ENCODE data around the gene CUBN. TPM values are rescaled to one million over a fixed set of nuclear protein-coding genes. Genes with fewer than 3 reads are reported as not detected.

Gene CUBN
- total RNA-seq, 1 experiment from 2014 or later: 0.07 TPM

DNA sequence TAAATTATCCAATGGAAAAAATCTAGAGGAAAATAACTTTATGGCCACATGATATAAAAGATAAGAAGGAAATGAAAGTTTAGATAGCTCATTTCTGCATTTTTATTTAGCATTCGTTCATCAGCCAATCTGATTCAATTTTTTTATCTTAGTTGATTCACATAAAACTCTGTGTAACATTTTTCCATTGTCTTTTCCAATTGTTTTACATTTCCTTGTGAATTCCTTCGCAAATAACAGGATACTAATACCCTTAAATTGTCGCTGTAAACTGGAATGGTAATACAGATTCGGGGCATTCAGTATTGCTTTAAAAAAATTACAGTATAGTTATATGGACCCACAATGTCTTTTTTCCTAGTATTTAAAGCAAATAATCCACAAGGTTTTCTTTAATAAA is 136.4 kb downstream of the CUBN start:
- BruUV-seq (replicated peaks): no TSS peak
- ChIA-PET CTCF (no interaction called here), POLR2A (ENCODE audit: unreplicated experiment) (no interaction called here)
- H3K27ac ChIP-seq: no peak overlapping the region
- DNase-seq: no peak
- H3K27me3 ChIP-seq (ENCODE audit: insufficient read depth, low read depth): no peaks in the 10 kb centered on the region
- no peaks in the 10 kb centered on the region for H4K20me1 ChIP-seq (ENCODE audit: insufficient read depth)
- no peaks in the 10 kb centered on the region for H3K36me3 ChIP-seq (ENCODE audit: low read depth)
- H3K9me3 ChIP-seq (ENCODE audit: insufficient read depth, low read depth): no peaks in the 10 kb centered on the region
- no peaks in the 10 kb centered on the region for H3K79me2 ChIP-seq (ENCODE audit: low read depth)
- intact Hi-C loops (cut with micrococcal nuclease; ENCODE audit: unreplicated experiment): no loop called here
- H3K4me3 ChIP-seq: no peak overlapping the region
- H3K9me2 ChIP-seq (ENCODE audit: insufficient read depth): no peaks in the 10 kb centered on the region
- no peak overlapping the region for H3K4me2 ChIP-seq
- no peak overlapping the region for H2AFZ ChIP-seq
- TF ChIP-seq, protein P1, sequence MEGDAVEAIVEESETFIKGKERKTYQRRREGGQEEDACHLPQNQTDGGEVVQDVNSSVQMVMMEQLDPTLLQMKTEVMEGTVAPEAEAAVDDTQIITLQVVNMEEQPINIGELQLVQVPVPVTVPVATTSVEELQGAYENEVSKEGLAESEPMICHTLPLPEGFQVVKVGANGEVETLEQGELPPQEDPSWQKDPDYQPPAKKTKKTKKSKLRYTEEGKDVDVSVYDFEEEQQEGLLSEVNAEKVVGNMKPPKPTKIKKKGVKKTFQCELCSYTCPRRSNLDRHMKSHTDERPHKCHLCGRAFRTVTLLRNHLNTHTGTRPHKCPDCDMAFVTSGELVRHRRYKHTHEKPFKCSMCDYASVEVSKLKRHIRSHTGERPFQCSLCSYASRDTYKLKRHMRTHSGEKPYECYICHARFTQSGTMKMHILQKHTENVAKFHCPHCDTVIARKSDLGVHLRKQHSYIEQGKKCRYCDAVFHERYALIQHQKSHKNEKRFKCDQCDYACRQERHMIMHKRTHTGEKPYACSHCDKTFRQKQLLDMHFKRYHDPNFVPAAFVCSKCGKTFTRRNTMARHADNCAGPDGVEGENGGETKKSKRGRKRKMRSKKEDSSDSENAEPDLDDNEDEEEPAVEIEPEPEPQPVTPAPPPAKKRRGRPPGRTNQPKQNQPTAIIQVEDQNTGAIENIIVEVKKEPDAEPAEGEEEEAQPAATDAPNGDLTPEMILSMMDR (conservative IDR thresholded peaks at IDR 0.05): no peak
- TF ChIP-seq EZH2 (IDR thresholded peaks at IDR 0.05; ENCODE audit: low read depth): no peak
- no peaks in the 10 kb centered on the region for H3K4me1 ChIP-seq (replicated peaks; ENCODE audit: insufficient read depth)
- H3F3A ChIP-seq (ENCODE audit: insufficient read depth, low read depth): no peaks in the 10 kb centered on the region

DNA sequence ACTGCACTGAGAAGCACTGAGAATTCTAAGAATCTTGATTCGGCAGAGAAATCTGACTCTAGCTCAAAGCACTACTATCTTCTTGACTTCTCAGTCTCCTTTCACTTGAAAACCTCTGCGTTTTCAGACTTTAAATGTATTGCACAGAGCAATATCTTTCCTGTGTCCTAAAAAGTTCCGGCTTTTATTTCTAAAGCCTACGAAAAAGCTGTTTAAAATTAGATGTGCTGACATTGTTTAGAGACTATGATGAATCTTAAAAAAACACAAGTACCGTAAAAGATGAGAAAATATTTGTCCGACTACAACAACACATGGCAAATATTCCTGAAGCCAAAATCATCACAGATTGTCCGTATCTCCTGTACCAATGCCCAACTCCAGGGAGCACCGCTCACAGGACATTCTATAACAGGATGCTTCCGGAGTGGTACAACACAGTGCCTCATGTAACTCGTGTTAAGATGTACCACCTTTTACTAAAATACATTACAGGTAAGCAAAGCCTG is 136.9 kb downstream of the CUBN start:
- Histone ChIP-seq H3K4me1 (replicated peaks; ENCODE audit: insufficient read depth) (no peaks in the 10 kb centered on the region), H3K9me2 (ENCODE audit: insufficient read depth) (no peaks in the 10 kb centered on the region), H3K4me3 (no peak overlapping the region), H3K4me2 (no peak overlapping the region), H3K27me3 (ENCODE audit: insufficient read depth, low read depth) (no peaks in the 10 kb centered on the region), H3K36me3 (ENCODE audit: low read depth) (no peaks in the 10 kb centered on the region), H3K79me2 (ENCODE audit: low read depth) (no peaks in the 10 kb centered on the region), H4K20me1 (ENCODE audit: insufficient read depth) (no peaks in the 10 kb centered on the region), H3K27ac (no peak overlapping the region), H3F3A (ENCODE audit: insufficient read depth, low read depth) (no peaks in the 10 kb centered on the region), H3K9me3 (ENCODE audit: insufficient read depth, low read depth) (no peaks in the 10 kb centered on the region), H2AFZ (no peak overlapping the region)
- CTCF ChIA-PET: no interaction called here
- POLR2A ChIA-PET (ENCODE audit: unreplicated experiment): no interaction called here
- DNase-seq: no peak
- TF ChIP-seq EZH2 (IDR thresholded peaks at IDR 0.05; ENCODE audit: low read depth): no peak
- TF ChIP-seq, protein P1 (conservative IDR thresholded peaks at IDR 0.05): no peak
- BruUV-seq (replicated peaks): no TSS peak
- intact Hi-C loops (cut with micrococcal nuclease; ENCODE audit: unreplicated experiment): no loop called here

DNA sequence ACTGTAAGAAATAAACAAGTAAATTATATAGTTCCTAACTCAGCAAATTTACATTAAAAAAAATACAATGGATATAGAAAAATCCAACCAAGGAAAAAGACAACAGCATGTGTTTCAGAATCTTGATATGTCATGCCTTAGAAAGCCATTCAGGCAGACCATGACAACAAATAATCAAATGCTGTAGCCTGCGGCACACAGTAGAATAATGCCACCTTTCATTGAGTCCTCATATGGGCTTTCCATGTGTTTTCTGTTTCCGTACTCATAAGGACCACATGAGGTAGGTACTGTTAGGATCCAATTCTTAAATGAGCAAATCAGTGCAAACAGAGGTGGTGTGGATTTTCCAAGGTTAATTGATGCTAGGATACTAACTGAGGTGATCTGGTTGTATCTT is 138.6 kb downstream of the CUBN start:
- Histone ChIP-seq H3K27ac (no peak overlapping the region), H3K4me2 (no peak overlapping the region), H4K20me1 (ENCODE audit: insufficient read depth) (no peaks in the 10 kb centered on the region), H3K27me3 (ENCODE audit: insufficient read depth, low read depth) (no peaks in the 10 kb centered on the region), H3K79me2 (ENCODE audit: low read depth) (no peaks in the 10 kb centered on the region), H3K4me1 (replicated peaks; ENCODE audit: insufficient read depth) (no peaks in the 10 kb centered on the region), H3K36me3 (ENCODE audit: low read depth) (no peaks in the 10 kb centered on the region), H3K4me3 (no peak overlapping the region), H2AFZ (no peak overlapping the region), H3F3A (ENCODE audit: insufficient read depth, low read depth) (no peaks in the 10 kb centered on the region), H3K9me3 (ENCODE audit: insufficient read depth, low read depth) (no peaks in the 10 kb centered on the region), H3K9me2 (ENCODE audit: insufficient read depth) (no peaks in the 10 kb centered on the region)
- intact Hi-C loops (cut with micrococcal nuclease; ENCODE audit: unreplicated experiment): no loop called here
- ChIA-PET POLR2A (ENCODE audit: unreplicated experiment) (no interaction called here), CTCF (no interaction called here)
- TF ChIP-seq, protein P1 (conservative IDR thresholded peaks at IDR 0.05): no peak
- no peak for TF ChIP-seq EZH2 (IDR thresholded peaks at IDR 0.05; ENCODE audit: low read depth)
- DNase-seq: no peak
- no TSS peak for BruUV-seq (replicated peaks)
